NCI-H1105 treated with DMSO at 0.1 percent for 48 hours (cell line): ENCODE results near the gene MS4A18.
"Not testable (repeated sequence)": the region's sequence is repeated elsewhere in the genome, so short reads cannot be mapped to it uniquely, and the experiment has no call there.

Experiments
- DNase-seq: peaks from one replicate; lab custom pipeline; 2025; lab: John Stamatoyannopoulos, UW

Gene MS4A18

GRCh38 chr11:60739114-60739513 lies 14.6 kb downstream of the MS4A18 start:
- DNase-seq = no peak

GRCh38 chr11:60740573-60740972 lies 16.1 kb downstream of the MS4A18 start:
- DNase-seq = no peak

DNA sequence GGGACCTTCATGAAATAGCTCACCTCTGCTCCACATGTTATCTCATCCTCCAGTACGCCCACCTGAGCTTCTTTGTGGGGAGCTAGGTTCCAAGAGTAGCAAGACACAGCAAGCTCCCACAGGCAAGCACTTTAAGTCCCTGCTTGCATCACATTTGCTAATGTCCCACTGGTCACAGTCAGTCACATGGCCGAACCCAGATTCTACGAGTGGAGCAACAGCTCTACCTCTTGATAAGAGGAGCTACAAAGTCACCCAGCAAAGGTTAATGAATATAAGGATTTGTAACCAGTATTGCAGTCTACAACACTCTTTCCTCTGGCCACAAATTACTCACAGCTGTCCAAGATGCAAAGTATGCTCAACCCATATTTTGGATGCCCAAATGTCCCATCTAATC lies 16.9 kb downstream of the MS4A18 start:
- no peak for DNase-seq

GRCh38 chr11:60743058-60743457 lies 18.5 kb downstream of the MS4A18 start:
- DNase-seq = no peak

GRCh38 chr11:60744114-60744513 lies 19.6 kb downstream of the MS4A18 start:
- no peak for DNase-seq

DNA sequence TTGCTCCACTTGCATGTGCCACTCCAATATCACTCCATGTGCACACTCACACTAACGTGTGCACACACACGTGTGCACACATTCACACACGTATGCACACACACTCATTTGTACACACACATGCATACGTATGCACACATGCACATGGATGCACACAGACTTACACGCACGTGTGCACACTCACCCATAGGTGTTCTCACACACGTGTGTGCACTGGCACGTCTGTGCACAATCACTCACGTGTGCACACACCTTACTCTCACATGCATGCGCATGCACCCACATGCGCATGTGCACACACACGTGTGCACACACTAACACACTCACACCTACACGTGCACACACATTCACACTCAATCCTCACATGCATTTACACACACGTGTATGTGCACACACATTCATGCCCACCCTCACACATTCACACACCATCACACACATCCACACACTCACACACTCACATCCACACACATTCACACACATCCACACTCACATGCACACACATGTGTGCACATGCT lies 22.9 kb downstream of the MS4A18 start:
- no peak for DNase-seq

DNA sequence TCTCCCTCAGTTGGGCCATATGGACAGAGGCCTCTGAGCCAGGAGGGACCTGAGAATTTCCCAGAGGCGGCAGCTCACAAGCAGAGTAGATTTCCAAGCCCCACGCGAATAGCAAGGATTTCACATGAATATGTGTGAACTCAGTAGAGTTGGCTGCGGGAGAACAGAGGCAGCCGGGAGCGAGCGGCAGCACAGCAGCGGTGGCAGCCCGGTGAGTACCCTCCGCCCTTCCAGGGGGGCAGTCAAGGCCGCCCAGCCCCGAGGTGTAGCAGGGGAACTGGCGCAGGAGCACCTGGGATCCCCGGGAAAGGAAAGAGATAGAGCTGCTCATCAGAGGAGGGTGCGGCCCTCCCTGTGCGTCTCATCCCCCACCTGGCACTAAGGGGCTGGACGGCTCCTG lies 23.7 kb downstream of the MS4A18 start:
- no peak for DNase-seq

DNA sequence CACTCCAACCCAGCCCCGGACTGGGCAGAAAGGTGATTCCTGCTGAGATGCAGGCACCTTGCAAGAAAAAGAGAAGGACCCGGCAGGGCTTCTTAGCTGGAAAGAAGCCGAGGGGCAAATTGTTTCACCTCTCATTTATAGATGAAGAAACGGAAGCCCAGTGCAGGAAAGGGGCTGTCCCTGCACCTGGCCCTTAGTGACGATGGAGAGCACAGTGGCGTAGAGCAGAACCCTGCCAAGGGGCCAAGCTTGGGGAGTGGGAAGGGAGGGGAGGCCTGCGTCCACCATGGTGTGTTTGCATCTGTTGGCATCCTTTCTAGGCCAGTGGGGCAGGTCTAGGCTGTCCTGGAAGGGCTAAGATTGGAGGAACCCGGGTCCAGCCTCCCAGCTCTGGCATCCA lies 24.3 kb downstream of the MS4A18 start:
- DNase-seq = no peak

DNA sequence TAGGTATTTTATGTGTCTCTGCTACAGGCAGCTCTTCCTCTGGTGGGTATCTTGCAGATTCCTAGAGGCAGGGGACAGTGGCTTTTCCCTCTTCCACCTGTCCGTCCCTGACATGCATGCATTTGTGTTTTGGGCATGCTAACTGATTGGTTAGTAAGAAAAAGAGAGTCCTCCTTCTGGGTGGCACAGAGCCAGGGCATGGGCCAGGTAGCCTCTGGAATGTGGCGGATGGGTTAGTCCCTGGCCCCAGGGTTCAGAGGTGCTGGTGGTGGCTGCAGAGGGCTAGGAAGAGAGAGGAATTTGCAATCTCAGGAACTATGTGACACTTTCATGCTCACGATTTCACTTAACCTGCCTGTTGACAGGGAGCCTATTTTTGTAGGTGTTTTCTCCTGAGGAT lies 26.4 kb downstream of the MS4A18 start:
- DNase-seq = no peak

GRCh38 chr11:60753309-60753708 lies 28.8 kb downstream of the MS4A18 start:
- DNase-seq = no peak

DNA sequence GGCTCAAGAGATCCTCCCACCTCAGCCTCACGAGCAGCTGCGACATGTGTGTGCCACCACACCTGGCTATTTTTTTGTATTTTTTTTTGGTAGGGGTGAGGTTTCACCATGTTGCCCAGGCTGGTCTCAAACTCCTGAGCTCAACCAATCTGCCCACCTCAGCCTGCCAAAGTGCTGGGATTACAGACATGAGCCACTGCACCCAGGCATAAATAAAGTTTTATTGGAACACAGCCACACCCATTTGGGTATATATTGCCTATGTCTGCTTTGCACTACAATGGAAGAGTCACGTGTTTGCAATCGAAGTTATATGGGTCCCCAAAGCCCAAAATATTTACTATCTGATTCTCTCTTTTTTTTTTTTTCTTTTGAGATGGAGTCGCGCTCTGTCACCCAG lies 30.4 kb downstream of the MS4A18 start:
- no peak for DNase-seq

DNA sequence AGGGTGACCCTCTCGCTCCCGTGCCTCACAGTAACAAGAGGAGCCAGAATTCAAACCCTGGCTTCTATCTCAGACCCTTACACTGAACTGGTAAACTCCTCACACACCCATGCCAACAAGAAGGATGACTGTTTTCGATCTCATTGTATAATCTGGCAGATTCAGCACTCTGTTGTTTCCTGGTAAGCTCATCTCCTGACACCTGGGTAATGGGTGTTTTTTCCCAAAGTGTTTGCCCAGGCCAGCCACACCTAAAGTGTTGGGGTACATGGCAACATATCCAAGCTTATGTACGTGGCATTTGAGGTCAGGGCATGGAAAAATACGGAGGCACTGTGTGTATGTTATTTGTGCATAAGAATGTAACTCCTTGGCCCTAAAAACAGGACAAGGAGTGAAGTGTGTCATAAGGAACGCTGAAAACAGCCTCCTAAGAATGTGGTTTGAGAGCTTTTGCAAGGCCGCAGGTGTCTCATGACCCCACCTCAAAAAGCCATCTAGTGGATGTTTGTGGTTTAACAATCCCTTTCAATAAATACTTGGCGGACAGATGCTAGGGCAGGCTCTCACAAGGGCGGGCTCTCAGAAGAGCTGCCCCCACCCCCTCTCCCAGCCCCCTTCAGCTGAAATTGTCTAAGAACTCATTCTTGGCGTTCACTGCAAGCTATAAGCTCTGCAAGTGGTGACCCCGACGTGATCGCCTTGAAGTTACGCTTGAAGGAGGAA lies 31.9 kb downstream of the MS4A18 start, which contains the start of gene MS4A15:
TSS of gene MS4A15 (plus strand) at position 561 of the 726 bp plus-strand sequence. CDS start 6,867 bp downstream, outside the sequence.
- DNase-seq = peak; percentile 39

GRCh38 chr11:60757231-60757800 lies 32.8 kb downstream of the MS4A18 start:
- no peak for DNase-seq

GRCh38 chr11:60758671-60759070 lies 34.2 kb downstream of the MS4A18 start:
- DNase-seq = not testable (repeated sequence)

DNA sequence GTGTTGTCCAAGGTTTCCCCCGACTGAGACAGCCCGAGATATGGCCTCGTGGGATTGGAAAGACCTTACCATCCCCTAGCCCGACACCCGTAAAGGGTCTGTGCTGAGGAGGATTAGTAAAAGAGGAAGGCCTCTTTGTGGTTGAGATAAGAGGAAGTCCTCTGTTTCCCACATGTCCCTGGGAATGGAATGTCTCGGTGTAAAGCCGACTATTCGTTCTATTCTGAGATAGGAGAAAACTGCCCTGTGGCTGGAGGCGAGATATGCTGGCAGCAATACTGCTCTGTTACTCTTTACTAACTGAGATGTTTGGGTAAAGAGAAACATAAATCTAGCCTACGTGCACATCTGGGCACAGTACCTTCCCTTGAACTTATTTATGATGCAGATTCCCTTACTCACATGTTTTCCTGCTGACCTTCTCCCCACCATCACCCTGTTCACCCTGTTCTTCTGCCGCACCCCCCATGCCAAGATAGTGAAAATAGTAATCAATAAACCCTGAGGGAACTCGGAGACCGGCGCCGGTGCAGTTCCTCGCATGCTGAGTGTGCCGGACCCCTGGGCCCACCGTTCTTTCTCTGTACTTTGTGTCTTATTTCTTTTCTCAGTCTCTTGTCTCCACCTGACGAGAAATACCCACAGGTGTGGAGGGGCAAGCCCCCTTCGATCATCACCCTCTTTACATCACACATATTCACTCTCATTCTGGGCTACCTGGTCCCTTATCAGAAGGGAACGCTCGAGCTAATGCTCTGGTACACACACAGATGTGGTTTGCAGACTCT lies 35.1 kb downstream of the MS4A18 start:
- not testable (repeated sequence) for DNase-seq

- peak; percentile 65 for DNase-seq
These were observed 37.1 kb downstream of the MS4A18 start for GRCh38 chr11:60761436-60762190.

GRCh38 chr11:60762851-60763691 lies 38.6 kb downstream of the MS4A18 start:
- DNase-seq = peak; percentile 86

GRCh38 chr11:60763692-60764369 lies 39.3 kb downstream of the MS4A18 start:
- no peak for DNase-seq

- DNase-seq = peak; percentile 5
These were observed 40.4 kb downstream of the MS4A18 start for GRCh38 chr11:60764879-60765278.

DNA sequence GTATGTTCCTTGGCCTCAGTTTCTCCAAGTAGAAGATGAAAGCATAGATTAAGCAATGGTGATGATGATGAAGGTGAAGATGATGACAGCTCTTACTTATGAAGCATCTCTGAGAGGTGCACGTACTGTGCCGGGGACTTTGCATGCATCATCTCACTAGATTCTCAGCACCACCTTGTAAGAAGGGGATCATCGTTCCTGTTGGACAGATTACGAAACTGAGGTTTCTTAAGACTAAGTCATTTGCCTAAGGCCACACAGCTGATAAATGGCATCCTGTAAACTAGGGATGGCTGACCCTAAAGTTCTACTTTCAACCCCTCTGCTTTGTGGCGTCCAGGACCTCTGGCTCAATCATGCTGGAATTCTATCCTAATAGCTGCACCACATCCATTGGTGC lies 40.8 kb downstream of the MS4A18 start:
- DNase-seq = no peak
